ENCODE results near the gene RABIF.

Gene RABIF

GRCh38 chr1:202871367-202871766 is 17.6 kb downstream of the RABIF start:
- no peak for DNase-seq

GRCh38 chr1:202862679-202863560 is 26.0 kb downstream of the RABIF start:
- DNase-seq, result no peak

DNA sequence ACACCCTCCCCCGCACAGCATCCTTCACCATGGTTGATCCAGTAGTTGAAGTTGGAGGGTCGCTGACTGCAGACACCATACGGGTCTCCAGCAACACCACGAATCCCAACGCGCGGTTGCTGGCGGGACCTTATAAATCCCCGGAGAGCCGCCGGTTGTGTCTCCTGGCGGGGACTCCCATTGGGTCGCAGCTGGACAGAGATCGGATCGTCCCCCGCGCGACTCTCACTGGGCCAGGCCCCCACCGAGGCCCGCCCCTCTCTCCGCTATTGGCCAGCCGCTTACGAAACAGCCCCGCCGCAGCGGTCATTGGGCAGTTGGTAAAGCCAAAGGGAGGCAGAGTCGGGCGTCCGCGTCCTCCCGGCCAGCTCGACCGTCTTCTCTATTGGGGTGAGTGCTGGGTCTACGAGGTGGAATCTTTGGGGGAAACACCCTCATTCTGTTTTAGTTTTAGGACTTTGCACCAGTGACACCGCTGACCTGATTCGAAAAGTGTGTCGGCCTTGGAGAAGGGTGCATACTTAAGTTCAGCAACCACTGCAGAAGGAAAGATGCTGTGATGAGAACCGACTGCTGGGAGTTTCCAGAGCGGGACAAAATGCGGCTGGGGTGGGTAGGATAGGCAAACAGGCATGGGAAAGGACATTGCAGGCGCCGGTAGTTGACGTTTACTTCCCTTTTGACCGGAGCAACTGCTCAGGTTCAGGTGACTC is 27.4 kb downstream of the RABIF start:
- DNase-seq, result no peak

GRCh38 chr1:202860744-202861419 is 28.1 kb downstream of the RABIF start:
- DNase-seq, result peak; percentile 23 to 28

DNA sequence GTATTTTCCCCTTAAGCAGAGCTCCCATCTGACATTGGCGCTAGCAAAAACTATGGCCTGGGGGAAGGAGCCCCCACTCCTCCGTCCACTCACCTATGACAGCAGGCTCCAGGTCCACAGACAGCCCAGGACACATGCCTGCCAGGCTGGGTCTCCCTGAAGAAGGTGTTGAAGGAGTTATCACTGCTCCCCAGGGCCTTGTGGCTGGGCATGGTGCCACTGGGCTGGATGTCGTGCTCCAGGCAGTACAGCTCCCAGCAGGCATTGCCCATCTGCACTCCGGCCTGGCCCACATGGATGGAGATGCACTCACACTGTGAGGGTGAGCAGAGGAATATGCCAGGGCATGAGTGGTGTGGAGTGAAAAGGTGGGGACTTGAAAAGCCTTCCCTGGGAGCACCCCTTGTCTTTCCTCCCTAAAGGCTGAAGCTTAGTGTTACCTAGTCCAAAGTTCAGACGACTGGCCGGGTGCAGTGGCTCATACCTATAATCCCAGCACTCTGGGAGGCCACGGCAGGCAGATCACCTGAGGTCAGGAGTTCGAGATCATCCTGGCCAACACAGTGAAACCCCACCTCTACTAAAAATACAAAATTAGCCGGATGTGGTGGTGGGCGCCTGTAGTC is 30.0 kb downstream of the RABIF start:
- DNase-seq, result no peak

DNA sequence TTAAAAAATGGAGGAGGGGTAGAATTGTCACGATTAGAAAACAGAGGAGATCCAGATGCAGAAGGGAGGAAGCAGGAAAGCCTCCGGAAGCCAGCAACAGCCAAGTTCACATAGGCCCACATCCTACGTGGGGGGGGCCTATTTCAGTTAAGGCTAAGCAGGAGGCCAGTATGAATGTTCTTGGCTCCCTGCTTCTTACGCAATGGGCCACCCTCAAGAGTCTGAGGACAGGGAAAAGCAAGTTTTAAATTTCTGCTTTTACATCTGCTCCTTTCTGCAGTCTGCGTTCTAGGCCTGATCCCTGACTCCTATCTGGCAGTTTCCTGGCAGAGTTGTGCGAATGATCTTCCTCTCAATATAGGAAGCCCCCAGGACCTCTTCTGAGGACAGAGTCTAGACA is 30.6 kb downstream of the RABIF start:
- DNase-seq, result no peak

- DNase-seq, result no peak
These were observed 31.8 kb downstream of the RABIF start for GRCh38 chr1:202857136-202857610.

GRCh38 chr1:202856014-202856413 is 32.9 kb downstream of the RABIF start:
- DNase-seq, result no peak

DNA sequence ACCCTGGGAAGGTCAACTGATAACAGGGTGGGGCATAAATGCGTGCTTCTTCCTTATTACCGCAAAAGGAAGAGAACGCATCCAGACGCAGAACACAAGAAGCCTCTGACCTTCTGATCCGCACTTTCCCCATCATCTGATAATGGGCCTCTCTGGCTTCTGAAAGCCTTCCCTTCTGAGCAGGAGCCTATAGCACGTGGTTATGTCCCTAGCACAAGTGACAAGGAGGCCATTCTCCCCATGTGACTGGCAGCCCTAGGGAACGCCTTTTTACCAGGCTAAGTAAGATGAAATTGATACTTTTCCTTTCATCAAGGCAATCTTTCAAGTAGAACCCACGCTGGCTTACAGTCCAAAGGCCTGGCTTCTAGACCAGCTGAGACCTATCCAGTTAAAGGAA is 34.2 kb downstream of the RABIF start:
- no peak for DNase-seq

DNA sequence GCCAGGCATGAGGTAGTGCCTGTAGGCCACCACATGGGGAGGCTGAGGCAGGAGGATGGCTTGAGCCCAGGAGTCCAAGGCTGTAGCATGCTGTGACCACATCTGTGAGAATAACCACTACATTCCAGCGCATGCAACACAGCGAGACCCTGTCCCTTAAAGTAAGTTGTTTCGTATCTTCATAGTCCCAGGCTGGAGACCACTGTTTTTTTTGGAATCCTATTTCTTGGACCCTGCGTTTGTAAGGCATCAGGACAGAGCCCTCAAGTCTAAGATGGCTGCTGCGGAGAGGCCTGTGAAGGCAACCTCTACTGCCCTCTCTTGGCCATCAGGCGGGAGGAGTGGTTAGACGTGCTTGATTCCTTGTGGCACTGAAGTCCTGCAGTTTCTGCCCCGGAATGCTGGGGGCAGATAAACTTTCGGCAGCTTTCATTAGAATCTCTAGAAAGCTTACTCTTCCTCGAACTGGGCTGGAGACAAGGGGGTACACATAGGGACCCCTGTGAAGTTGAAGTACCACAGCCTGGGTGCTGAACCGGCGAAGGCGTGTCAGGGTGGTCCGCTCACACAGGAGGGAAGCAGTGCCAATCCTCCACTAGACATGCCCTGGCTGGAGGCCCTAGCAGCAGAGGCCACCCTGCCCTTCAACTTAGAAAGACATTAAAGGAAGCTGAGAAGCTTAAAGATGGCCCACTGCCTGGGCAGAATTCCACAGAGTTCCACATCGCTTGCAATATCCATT is 36.6 kb downstream of the RABIF start:
- DNase-seq, result peak; percentile 26

DNA sequence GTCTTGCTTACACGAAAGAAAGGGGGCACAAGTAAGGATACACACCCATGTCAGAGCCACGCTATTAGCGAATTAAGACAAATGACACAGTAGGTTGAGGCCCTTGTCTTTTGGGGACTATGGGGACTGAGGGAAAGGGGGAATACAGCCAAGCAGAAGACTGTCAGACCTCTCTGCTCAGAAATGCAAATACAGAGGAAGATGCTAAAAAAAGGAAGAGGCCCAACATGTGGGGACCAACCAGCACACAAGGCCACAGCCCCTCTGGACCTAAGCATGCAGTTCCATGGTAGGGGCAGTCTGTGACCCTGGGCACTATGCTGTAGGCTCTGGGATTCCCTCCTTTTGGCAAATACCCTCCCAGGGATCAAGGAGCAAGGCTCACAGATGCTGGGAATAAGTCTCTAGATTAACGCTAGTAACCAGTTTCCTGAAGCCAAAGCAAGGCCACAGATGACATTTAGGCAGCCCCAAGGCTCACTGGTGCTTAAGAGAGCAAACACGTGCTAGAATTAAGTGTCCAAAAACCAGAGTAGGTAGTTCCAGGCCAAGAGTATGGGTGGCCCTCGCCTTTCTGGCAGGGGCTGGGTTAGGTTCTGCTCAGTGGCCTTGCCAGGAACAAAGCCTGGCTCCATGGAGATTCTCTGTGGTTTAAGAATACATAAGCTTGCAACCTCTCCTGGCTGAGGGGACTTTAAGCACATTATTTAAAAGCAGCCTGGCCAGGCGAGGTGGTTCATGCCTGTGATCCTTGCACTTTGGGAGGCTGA is 38.2 kb downstream of the RABIF start:
- no peak for DNase-seq

DNA sequence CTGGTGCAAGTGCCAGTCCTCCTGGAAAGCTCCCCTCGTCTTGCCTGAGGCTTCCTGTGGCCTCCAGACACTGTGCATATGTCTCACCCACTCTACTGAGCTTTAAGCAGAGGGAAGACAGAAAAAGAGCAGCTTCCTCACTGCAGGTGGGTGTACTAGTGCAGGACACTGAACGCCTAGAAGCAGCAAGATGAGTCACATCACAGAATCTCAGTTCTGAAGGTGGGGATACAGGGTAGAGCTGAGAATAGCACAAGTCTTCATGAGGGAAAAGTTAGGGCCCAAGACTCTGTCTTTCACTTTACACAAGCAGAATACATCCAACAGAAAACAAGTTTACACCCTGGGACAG is 40.8 kb downstream of the RABIF start:
- DNase-seq, result no peak

DNA sequence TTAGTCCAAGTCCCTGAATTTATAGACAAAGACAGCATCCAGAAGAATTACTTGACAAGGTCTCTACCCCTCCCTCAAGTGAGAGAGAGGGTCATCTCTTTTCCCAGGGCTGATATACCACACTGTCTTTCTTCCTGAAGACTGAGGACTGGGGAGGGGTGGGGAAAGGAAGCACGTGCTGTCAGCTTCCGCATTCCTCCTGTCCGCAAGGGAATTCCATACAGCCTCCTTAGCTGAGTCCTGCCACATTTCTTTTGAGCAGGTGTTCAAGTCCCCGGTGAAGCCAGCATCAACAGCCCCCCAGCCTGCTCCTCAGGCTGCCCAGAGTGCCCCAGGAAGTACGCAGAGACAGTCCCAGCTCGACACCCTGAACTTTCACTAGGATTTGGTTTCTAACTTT is 44.0 kb downstream of the RABIF start:
- DNase-seq, result no peak

- DNase-seq, result no peak
These were observed 44.7 kb downstream of the RABIF start for GRCh38 chr1:202844259-202844658.

DNA sequence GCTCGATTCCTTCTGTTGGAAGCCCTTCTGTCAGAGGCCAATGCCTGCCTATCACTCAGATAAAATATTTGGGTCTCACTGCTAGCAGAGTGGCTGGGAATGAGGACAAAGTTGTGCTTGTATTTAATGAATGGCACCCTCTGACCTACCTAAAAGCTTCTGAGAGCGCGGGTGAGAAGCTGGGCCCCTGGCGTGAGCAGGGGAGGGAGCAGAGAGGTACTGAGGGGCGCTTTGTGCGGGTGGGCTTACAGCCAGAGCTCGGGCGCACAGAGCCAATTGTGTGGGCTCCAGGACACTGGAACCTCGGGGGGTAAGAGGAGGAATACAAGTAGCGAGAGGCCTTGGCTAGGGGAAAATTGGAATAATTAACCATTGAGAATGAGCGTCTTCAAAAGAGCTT is 45.9 kb downstream of the RABIF start:
- DNase-seq, result no peak

DNA sequence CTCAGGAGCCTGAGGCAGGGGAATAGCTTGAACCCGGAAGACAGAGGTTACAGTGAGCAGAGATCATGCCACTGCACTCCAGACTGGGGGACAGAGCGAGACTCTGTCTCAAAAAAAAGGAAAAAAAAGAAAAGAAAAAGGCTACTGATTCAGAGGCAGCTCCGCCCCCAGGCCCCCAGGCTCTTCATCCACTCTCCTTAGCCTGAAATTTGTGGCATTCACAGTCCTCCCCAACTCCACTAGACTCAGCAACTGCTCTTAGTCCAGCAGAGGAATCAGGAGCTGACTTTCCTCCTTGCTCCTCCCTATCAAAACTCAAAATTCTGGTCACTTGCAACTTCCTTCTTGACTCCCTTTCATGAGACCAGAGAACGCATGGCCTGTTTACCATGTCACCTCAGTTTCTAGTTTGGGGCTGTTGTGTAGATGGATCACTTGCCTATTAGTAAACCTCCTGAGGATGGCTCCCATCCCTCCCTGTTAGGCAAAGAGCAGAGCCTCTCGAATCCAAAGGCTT is 51.1 kb downstream of the RABIF start:
- DNase-seq, result no peak

DNA sequence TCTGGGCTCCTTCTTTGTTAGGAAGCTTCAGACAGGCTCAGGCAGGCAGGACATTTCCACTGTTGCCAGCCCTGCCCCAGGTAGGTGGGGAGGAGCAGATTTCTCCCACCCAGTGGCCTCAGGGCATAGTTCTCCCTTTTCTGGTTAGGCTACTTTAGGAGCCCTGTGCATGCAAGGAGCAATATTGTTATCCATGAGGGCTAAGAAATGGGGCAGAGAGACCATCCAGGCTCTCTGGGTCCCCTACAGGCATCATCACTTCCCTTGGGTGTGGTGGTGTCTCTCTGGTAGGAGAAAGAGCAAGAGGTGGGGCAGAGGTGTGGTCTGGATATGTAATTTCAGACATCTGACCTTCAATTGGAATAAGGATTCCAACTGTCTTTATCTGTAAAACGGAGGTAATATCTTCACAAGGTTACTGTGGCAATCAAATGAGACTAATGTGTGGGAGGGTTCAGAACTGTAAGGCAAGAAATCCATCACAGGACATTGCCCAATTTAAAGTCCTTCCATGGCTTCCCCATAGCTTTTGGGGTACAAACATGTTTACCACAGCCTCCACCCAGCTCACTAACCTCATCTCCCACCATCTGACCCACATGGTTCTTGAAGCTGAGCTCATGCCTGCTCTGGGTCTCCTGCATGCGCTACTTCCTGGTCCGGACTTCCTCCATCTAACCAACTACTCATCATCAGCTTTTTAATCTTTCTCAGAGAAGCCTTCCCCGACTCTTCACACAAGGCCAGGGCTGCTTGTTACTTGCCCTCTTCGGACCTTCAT is 52.1 kb downstream of the RABIF start:
- DNase-seq, result no peak

DNA sequence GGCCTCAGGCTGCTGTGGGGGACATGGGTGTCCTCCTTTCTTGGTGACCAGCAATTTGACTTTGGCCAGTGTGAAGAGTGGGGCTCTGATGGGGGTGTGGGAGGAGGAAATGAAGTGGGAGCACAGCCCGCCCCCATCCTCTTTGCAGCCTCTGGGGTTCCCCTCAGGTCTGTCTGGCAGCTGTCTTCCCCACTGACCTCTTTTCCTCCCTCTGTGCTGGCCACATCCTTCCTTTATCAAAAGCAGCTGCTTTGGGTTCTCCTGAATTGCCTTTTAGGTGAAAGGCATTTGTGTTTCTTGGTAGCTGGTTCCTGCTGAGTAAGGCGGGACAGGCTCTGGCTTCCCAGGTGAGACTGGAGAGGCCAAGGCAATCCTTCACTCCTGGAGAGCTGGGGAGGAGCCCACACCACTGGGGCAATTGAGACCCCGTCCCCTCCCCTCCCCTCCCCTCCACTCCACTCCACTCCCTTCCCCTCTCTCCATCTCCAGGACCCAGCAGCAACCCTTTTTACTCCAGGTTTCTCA is 53.3 kb downstream of the RABIF start:
- DNase-seq, result peak; percentile 4 to 23

DNA sequence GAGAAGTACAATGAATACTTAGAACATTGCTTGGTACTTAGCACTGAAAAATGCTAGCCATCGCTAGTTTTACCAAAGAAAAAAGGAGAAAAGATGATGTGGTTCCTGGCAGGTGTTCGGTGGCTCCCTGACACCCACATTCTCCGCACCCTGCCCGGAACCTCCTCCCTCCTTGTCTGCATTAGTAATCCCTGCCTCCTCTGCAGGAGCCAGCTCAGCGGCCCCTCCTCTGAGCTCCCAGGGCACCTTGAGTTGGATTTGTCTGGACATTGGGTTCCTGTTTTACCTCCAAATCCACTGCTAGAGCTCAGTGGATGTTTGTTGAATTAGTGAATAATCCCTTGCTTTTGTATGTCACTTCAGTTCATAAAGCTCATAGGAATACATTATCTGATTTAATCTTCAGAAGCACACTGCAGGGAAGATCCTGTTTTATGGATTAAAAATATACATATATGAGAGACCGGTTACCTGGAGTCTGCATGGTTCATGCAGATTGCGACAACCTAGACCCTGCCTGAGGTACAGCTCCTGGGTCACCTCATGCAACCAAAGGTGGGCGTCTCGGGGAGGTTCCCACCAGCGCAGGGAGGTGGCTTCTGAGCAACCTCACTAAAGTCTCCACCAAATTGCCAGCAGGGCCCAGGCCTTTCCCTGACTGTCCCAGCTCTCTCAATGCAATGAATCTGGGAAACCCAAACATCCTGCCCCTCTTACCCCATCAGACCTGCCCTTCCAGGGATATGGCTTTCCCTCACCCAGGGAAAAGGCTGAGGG is 54.0 kb downstream of the RABIF start:
- DNase-seq, result peak; percentile 27 to 37

DNA sequence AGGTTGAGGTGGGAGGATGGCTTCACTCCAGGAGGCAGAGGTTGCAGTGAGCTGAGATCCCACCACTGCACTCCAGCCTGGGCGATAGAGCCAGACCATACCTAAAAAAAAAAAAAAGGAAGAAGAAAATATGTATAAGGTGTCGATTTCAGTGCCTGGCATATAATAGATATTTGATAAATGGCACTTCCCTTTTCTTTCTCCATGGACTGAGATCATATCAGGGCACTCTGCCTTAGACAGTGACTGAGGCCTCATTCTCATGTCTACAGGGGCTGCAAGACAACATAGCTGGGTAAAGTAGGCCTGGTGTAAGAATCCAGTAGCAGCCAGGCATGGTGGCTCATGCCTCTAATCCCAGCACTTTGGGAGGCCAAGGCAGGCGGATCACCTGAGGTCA is 57.0 kb downstream of the RABIF start:
- no peak for DNase-seq
